Testis (tissue), 2 donors: ENCODE measurements around the gene NFIA.

Experiments used
- CTCF ChIP-seq, 3 experiments: fragments of 450-650 bp in 2 of 3; fragments of 200-600 bp in 1 of 3; sonication (generic) in 1 of 3; IDR thresholded peaks; one replicate each; pipeline ENCODE4 v1.5.1; 2016 to 2019; ENCODE audit warnings: antibody characterized with exemption in 3 of 3, mild to moderate bottlenecking in 2 of 3, moderate library complexity in 1 of 3
- POLR2A ChIP-seq: fragments of 450-650 bp; IDR thresholded peaks from one replicate; pipeline ENCODE4 v1.6.1; 2017; ENCODE audit warnings: antibody characterized with exemption, mild to moderate bottlenecking, moderate library complexity

DNA sequence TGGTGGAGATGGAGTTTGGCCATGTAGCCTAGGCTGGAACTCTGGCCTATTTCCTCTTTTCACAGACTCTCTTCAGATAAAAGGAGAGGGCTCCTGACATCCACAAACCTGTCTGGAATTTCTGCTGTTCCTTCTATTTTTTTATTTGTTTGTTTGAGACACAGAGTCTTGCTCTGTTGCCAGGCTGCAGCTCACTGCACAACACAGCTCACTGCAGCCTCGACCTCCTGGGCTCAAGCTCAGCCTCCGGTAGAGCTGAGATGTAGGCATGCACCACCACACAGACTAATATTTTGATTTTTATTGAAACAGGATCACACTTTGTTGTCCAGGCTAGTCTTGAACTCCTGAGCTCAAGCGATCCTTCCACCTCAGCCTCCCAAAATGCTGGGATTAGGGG is 411.6 kb downstream of the NFIA start:
- no peak for TF ChIP-seq POLR2A
- no peak for TF ChIP-seq CTCF (IDR thresholded peaks at IDR 0.05)
